Measurements from ENCODE around the gene SMIM29.

DNA sequence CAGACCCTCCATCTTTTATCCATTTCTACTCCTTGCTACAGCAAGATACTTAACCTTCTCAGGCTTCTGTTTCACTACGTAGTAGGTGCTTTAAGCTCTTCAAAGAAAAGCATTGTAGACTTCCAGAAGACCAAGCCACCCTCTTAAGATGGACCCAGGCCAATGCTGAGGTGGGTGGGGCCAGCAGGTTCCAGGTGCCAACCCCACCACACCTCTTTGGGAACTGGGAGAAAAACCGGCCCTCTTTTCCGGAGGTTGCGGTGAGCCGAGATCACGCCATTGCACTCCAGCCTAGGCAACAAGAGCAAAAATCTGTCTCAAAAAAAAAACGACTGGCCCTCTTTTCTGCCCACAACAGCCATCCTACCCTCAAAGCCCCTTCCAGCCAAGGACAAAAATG is 22.7 kb downstream of the SMIM29 start:
- TF ChIP-seq, protein P1, sequence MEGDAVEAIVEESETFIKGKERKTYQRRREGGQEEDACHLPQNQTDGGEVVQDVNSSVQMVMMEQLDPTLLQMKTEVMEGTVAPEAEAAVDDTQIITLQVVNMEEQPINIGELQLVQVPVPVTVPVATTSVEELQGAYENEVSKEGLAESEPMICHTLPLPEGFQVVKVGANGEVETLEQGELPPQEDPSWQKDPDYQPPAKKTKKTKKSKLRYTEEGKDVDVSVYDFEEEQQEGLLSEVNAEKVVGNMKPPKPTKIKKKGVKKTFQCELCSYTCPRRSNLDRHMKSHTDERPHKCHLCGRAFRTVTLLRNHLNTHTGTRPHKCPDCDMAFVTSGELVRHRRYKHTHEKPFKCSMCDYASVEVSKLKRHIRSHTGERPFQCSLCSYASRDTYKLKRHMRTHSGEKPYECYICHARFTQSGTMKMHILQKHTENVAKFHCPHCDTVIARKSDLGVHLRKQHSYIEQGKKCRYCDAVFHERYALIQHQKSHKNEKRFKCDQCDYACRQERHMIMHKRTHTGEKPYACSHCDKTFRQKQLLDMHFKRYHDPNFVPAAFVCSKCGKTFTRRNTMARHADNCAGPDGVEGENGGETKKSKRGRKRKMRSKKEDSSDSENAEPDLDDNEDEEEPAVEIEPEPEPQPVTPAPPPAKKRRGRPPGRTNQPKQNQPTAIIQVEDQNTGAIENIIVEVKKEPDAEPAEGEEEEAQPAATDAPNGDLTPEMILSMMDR (IDR thresholded peaks at IDR 0.05), result no peak
- TF ChIP-seq POLR2A (IDR thresholded peaks at IDR 0.05), result no peak
